Erythroblast (primary cell): Measurements from ENCODE around the gene TENM4.

Source experiments
- GATA1 ChIP-seq: IDR thresholded peaks from 2 replicates; pipeline ENCODE4 v1.6.1; 2011; ENCODE audit warnings: low read depth, mild to moderate bottlenecking, control low read depth, low read length, moderate library complexity
- POLR2A ChIP-seq: IDR thresholded peaks from 2 replicates; pipeline ENCODE4 v1.6.1; 2011; ENCODE audit warnings: mild to moderate bottlenecking, low read length

GRCh38 chr11:78986305-78986704 is 454.5 kb downstream of the TENM4 start:
- TF ChIP-seq POLR2A (no peak), GATA1 (no peak)
